HG03469 (cell line): ENCODE data around the gene TRIM66.

ENCODE experiments used
- ATAC-seq: cut with Tn5 transposase; IDR thresholded peaks from one replicate; pipeline ENCODE4 v1.9.1; 2021; ENCODE audit warnings: mild to moderate bottlenecking, moderate library complexity, moderate number of reproducible peaks; ENCODE audit not compliant: unreplicated experiment

The TRIM66 gene

GRCh38 chr11:8717544-8717875 lies 35.0 kb upstream of the TRIM66 start:
- no peak for ATAC-seq

GRCh38 chr11:8715501-8715900 lies 33.0 kb upstream of the TRIM66 start:
- ATAC-seq = no peak

GRCh38 chr11:8714622-8715225 lies 32.3 kb upstream of the TRIM66 start:
- no peak for ATAC-seq

- no peak for ATAC-seq
These were observed 31.4 kb upstream of the TRIM66 start for GRCh38 chr11:8713760-8714454.

GRCh38 chr11:8712506-8712905 lies 30.0 kb upstream of the TRIM66 start:
- ATAC-seq = no peak

GRCh38 chr11:8711895-8712442 lies 29.5 kb upstream of the TRIM66 start:
- ATAC-seq = no peak

GRCh38 chr11:8709777-8710176 lies 27.3 kb upstream of the TRIM66 start:
- no peak for ATAC-seq

GRCh38 chr11:8709002-8709672 lies 26.7 kb upstream of the TRIM66 start:
- no peak for ATAC-seq

- ATAC-seq = no peak
These were observed 25.2 kb upstream of the TRIM66 start for GRCh38 chr11:8707541-8708191.

- no peak for ATAC-seq
These were observed 24.4 kb upstream of the TRIM66 start for GRCh38 chr11:8706673-8707432.

- ATAC-seq = no peak
These were observed 22.7 kb upstream of the TRIM66 start for GRCh38 chr11:8705146-8705545.

GRCh38 chr11:8704136-8704535 lies 21.7 kb upstream of the TRIM66 start:
- ATAC-seq = no peak

GRCh38 chr11:8702598-8702915 lies 20.1 kb upstream of the TRIM66 start:
- ATAC-seq = no peak

GRCh38 chr11:8701891-8702597 lies 19.6 kb upstream of the TRIM66 start:
- no peak for ATAC-seq

GRCh38 chr11:8699903-8700302 lies 17.4 kb upstream of the TRIM66 start:
- no peak for ATAC-seq

GRCh38 chr11:8698917-8699441 lies 16.5 kb upstream of the TRIM66 start:
- no peak for ATAC-seq

- no peak for ATAC-seq
These were observed 15.9 kb upstream of the TRIM66 start for GRCh38 chr11:8698379-8698851.

GRCh38 chr11:8697054-8697453 lies 14.6 kb upstream of the TRIM66 start:
- no peak for ATAC-seq

- ATAC-seq = no peak
These were observed 11.7 kb upstream of the TRIM66 start for GRCh38 chr11:8694137-8694536.

- ATAC-seq = no peak
These were observed 11.1 kb upstream of the TRIM66 start for GRCh38 chr11:8693555-8693954.
